Measurements from ENCODE around the gene FAM219B. TPM values are rescaled to one million over a fixed set of nuclear protein-coding genes. Genes with fewer than 3 reads are reported as not detected.

Gene FAM219B
- total and polyA plus RNA-seq, 4 donors, result 7.5 to 15.6 (median 12.2) TPM

DNA sequence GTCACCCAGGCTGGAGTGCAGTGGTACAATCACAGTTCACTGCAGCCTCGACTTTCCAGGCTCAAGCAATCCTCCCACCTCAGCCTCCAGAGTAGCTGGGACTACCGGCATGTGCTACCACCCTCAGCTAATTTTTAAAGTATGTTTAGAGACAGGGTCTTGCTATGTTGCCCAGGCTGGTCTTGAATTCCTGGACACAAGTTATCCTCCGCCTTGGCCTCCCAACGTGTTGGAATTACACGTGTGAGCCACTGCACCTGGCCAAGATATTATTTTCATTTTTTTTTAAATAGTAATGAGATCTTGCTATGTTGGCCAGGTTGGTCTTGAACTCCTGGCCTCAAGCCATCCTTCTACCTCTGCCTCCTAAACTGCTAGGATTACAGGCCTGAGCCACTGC lies 21.2 kb downstream of the FAM219B start:
- DNase-seq (ENCODE audit: low spot score), result no peak
- TF ChIP-seq FOXA1 (IDR thresholded peaks at IDR 0.05) (no peak), RXRA (IDR thresholded peaks at IDR 0.05) (no peak), EGR1 (IDR thresholded peaks at IDR 0.05; ENCODE audit: low read depth in 2 of 2) (no peak), GABPA (IDR thresholded peaks at IDR 0.05 in 1 of 2, conservative IDR thresholded peaks at IDR 0.05 in 1 of 2) (no peak), RAD21 (IDR thresholded peaks at IDR 0.05) (no peak), SP1 (IDR thresholded peaks at IDR 0.05) (no peak), ZBTB33 (IDR thresholded peaks at IDR 0.05) (no peak), NR2F2 (IDR thresholded peaks at IDR 0.05) (no peak), ATF3 (IDR thresholded peaks at IDR 0.05) (no peak), HNF4G (IDR thresholded peaks at IDR 0.05) (no peak), HNF4A (conservative IDR thresholded peaks at IDR 0.05) (no peak), JUND (IDR thresholded peaks at IDR 0.05) (no peak)
- H3K9ac ChIP-seq (ENCODE audit: low read depth in 1 of 2, low read length in 2 of 2), result no peak overlapping the region
- H3K36me3 ChIP-seq (ENCODE audit: control insufficient read depth in 4 of 4, insufficient read depth in 3 of 4, low read depth in 1 of 4, low read length in 3 of 4), result no peaks in the 10 kb centered on the region
- H3K4me3 ChIP-seq (ENCODE audit: low read depth in 1 of 3, low read length in 3 of 3), result no peak overlapping the region
- peaks cover 0 to 3% (median under 1%) of the 10 kb centered on the region in 4 donors for H3K9me3 ChIP-seq (ENCODE audit: control insufficient read depth in 4 of 4, low read length in 3 of 4)
- H3K27me3 ChIP-seq (ENCODE audit: control insufficient read depth in 4 of 4, insufficient read depth in 4 of 4, low read length in 3 of 4), result no peaks in the 10 kb centered on the region
- 92% methylated on average over 5 of the region's 5 CpGs for WGBS
- no peak overlapping the region for H3K27ac ChIP-seq (ENCODE audit: low read depth in 1 of 2, low read length in 2 of 2)
- peaks cover 0 to 8% (median 4%) of the 10 kb centered on the region in 4 donors for H3K4me1 ChIP-seq (ENCODE audit: control insufficient read depth in 4 of 4, insufficient read depth in 4 of 4, low read length in 3 of 4)

GRCh38 chr15:74884428-74885223 lies 22.0 kb downstream of the FAM219B start:
- no peaks in the 10 kb centered on the region for H3K36me3 ChIP-seq (ENCODE audit: control insufficient read depth in 4 of 4, insufficient read depth in 3 of 4, low read depth in 1 of 4, low read length in 3 of 4)
- no peak overlapping the region for H3K27ac ChIP-seq (ENCODE audit: low read depth in 1 of 2, low read length in 2 of 2)
- H3K4me1 ChIP-seq (ENCODE audit: control insufficient read depth in 4 of 4, insufficient read depth in 4 of 4, low read length in 3 of 4), result peaks cover 0 to 4% (median 1%) of the 10 kb centered on the region in 4 donors
- no peak overlapping the region for H3K9ac ChIP-seq (ENCODE audit: low read depth in 1 of 2, low read length in 2 of 2)
- DNase-seq (ENCODE audit: low spot score), result no peak
- H3K27me3 ChIP-seq (ENCODE audit: control insufficient read depth in 4 of 4, insufficient read depth in 4 of 4, low read length in 3 of 4), result no peaks in the 10 kb centered on the region
- TF ChIP-seq HNF4A (conservative IDR thresholded peaks at IDR 0.05) (no peak), ZBTB33 (IDR thresholded peaks at IDR 0.05) (no peak)
- 91% methylated on average over 4 of the region's 4 CpGs for WGBS
- H3K4me3 ChIP-seq (ENCODE audit: low read depth in 1 of 3, low read length in 3 of 3), result no peak overlapping the region
- peaks cover 0 to 3% (median under 1%) of the 10 kb centered on the region in 4 donors for H3K9me3 ChIP-seq (ENCODE audit: control insufficient read depth in 4 of 4, low read length in 3 of 4)

DNA sequence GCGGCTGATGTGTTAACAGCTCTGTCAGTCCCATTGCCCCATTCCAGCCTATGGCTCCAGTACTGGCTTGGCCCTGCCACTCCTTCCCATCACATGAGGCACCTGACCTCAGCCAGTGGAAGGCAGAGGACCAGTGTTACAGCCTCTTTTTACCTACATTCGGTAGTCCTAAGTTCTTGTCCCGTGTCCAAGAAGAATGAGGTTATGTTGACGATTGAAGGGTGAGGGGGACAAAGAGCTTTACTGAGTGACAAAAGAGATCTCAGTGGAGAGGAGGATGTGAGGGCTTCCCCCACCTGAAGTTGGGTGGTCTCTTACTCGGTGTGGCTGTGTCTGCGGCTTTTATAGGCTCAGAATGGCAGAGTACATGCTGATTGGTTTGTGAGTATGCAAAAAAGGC lies 24.1 kb downstream of the FAM219B start:
- Histone ChIP-seq H3K27me3 (ENCODE audit: control insufficient read depth in 4 of 4, insufficient read depth in 4 of 4, low read length in 3 of 4) (no peaks in the 10 kb centered on the region), H3K27ac (ENCODE audit: low read depth in 1 of 2, low read length in 2 of 2) (no peak overlapping the region), H3K9ac (ENCODE audit: low read depth in 1 of 2, low read length in 2 of 2) (no peak overlapping the region), H3K4me3 (ENCODE audit: low read depth in 1 of 3, low read length in 3 of 3) (no peak overlapping the region), H3K9me3 (ENCODE audit: control insufficient read depth in 4 of 4, low read length in 3 of 4) (peaks cover 0 to 3% (median under 1%) of the 10 kb centered on the region in 4 donors), H3K36me3 (ENCODE audit: control insufficient read depth in 4 of 4, insufficient read depth in 3 of 4, low read depth in 1 of 4, low read length in 3 of 4) (no peaks in the 10 kb centered on the region), H3K4me1 (ENCODE audit: control insufficient read depth in 4 of 4, insufficient read depth in 4 of 4, low read length in 3 of 4) (no peaks in the 10 kb centered on the region)
- no peak for DNase-seq (ENCODE audit: low spot score)
- TF ChIP-seq TAF1 (conservative IDR thresholded peaks at IDR 0.05) (no peak), GABPA (IDR thresholded peaks at IDR 0.05 in 1 of 2, conservative IDR thresholded peaks at IDR 0.05 in 1 of 2) (no peak), CTCF (IDR thresholded peaks at IDR 0.05; ENCODE audit: low read depth, low read length, missing input control) (no peak), ATF3 (IDR thresholded peaks at IDR 0.05) (no peak)
- 95% methylated on average over 6 of the region's 6 CpGs for WGBS

All from liver (tissue), 9 donors.